Measurements from ENCODE around the gene PEDS1. TPM values are rescaled to one million over a fixed set of nuclear protein-coding genes. Genes with fewer than 3 reads are reported as not detected.

Gene PEDS1
- total RNA-seq, 2 experiments from 2014 or later, result 20.5 to 20.9 TPM

DNA sequence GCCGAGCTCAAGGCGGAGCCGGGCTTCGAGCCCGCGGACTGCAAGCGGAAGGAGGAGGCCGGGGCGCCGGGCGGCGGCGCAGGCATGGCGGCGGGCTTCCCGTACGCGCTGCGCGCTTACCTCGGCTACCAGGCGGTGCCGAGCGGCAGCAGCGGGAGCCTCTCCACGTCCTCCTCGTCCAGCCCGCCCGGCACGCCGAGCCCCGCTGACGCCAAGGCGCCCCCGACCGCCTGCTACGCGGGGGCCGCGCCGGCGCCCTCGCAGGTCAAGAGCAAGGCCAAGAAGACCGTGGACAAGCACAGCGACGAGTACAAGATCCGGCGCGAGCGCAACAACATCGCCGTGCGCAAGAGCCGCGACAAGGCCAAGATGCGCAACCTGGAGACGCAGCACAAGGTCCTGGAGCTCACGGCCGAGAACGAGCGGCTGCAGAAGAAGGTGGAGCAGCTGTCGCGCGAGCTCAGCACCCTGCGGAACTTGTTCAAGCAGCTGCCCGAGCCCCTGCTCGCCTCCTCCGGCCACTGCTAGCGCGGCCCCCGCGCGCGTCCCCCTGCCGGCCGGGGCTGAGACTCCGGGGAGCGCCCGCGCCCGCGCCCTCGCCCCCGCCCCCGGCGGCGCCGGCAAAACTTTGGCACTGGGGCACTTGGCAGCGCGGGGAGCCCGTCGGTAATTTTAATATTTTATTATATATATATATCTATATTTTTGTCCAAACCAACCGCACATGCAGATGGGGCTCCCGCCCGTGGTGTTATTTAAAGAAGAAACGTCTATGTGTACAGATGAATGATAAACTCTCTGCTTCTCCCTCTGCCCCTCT, 38.2 kb upstream of the PEDS1 start:
- CTCF ChIA-PET, result interaction anchor here (0.9 to 9.0 kb wide), 6 partner anchors 10 to 272 kb away, joined by 3 to 73 read pairs (median 4); no protein-coding TSS in a partner anchor
- POLR2A ChIA-PET, result interaction anchor here (0.6 to 2.0 kb wide), 10 partner anchors 93 to 378 kb away, joined by 3 to 9 read pairs (median 3); no protein-coding TSS in a partner anchor

- ChIA-PET CTCF (interaction anchor here (0.9 to 9.0 kb wide), 7 partner anchors 9 to 272 kb away, joined by 3 to 73 read pairs (median 4); no protein-coding TSS in a partner anchor), POLR2A (interaction anchor here (0.6 to 2.0 kb wide), 9 partner anchors 94 to 379 kb away, joined by 3 to 9 read pairs (median 3); no protein-coding TSS in a partner anchor)
Observed at GRCh38 chr20:50191065-50191543, 37.6 kb upstream of the PEDS1 start.

DNA sequence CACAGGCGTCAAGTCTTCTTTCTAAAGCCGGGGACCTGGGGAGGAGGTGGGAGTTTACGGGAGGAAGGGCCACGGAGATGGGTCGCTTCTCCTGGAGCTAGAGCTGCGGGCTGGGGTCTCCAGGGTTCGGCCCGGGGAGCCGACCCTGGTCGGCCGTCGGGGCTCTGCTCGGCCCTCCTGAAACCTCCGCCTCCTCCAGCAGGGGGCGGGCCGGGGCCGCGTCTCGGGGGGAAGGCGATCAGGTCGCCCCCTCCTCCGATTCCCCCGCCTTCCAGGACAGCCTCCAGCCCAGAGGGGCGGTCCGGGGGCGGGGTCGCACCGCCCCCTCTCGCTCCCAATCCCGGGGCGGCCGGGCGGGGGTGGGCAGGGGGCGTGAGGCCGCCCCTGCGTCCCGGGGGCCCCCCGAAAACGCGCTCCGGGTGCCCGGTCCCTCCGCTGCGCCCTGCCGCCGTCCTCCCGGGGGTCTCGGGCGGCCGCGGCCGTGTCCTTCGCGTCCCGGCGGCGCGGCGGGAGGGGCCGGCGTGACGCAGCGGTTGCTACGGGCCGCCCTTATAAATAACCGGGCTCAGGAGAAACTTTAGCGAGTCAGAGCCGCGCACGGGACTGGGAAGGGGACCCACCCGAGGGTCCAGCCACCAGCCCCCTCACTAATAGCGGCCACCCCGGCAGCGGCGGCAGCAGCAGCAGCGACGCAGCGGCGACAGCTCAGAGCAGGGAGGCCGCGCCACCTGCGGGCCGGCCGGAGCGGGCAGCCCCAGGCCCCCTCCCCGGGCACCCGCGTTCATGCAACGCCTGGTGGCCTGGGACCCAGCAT, 36.9 kb upstream of the PEDS1 start, which contains the start of gene CEBPB:
CEBPB (plus strand) TSS at position 580 of the 814 bp plus-strand sequence; CDS start at position 784, 204 bp downstream.
- ChIA-PET CTCF (interaction anchor here (0.7 to 9.0 kb wide), 9 partner anchors 9 to 389 kb away, joined by 3 to 73 read pairs (median 4); no protein-coding TSS in a partner anchor), POLR2A (interaction anchor here (0.6 to 2.0 kb wide), 9 partner anchors 93 to 380 kb away, joined by 3 to 9 read pairs (median 3); no protein-coding TSS in a partner anchor)

DNA sequence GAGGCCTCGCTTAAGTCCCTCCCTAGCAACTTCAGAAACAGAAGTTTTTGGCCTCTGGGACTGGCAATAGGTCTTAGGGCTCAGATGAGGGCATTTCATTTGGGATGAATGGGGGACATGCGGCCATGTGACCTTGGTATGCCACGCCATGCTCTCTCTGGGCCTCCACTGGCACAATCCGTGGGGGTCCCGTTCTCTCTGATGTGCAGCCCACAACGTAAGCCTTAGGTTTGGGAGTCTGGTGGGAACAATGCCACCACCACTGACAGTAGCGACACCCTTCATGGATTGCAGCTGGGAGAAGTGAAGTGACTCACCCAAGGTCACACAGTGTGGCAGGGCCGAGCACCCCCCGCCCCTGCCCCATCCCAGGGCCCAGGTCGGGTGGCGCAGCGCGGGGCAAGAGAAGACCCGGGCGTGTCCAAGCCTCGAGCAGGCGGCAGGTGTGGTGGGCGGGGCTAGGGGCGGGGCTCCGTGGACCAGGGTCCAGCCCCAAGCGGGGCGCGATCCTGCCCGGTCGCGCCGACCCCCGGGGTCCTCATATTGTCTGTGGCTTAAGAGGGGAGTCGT, 36.2 kb upstream of the PEDS1 start:
- POLR2A ChIA-PET, result no interaction called here
- CTCF ChIA-PET, result interaction anchor here (0.7 to 9.0 kb wide), 9 partner anchors 11 to 390 kb away, joined by 3 to 73 read pairs (median 6); no protein-coding TSS in a partner anchor

DNA sequence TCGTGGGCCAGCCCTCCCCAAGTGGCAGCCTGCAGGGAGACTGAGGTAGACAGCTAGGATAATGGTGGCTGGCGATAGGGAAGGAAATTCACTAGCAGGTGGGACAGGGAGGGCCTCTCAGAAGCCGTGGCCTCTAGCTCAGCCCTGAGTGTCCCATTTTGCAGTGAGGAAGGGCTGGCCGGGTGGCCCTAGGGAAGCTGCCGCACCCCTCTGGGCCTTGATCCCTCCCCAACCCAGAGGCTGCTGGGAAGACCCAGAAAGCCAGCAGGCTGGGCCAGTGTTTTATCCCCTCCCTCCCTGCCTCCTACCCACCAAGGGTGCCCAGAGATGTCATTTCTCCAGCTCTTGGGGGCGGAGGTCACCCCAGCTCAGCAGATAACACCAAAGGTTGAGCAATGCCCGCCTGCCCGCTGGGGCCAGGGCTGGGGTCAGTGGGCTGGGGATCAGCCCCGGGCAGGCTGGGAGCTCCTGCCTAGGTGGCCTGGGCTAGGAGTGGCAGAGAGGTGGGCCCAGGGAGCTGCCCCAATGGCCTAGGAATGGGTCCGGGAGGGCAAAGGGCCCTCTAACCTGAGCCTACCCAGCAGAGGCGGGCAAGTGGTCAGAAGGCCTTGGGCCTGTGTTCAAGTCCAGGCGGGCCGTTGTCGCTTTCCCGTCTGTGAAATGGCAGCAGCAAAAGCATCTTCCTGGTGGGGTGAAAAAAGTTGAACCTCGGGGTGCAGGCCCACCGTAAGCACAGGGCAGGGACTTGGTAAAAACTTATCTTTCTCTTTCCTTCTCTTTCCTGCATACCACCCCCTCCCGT, 35.6 kb upstream of the PEDS1 start:
- CTCF ChIA-PET, result interaction anchor here (1.0 to 9.0 kb wide), 10 partner anchors 10 to 390 kb away, joined by 3 to 73 read pairs (median 5); no protein-coding TSS in a partner anchor
- POLR2A ChIA-PET, result no interaction called here

GRCh38 chr20:50188287-50188688, 34.8 kb upstream of the PEDS1 start:
- ChIA-PET POLR2A (no interaction called here), CTCF (interaction anchor here (0.7 to 9.0 kb wide), 11 partner anchors 9 to 390 kb away, joined by 3 to 73 read pairs (median 6); partner anchors contain the start of gene PEDS1)

GRCh38 chr20:50187403-50188051, 34.0 kb upstream of the PEDS1 start:
- POLR2A ChIA-PET, result no interaction called here
- CTCF ChIA-PET, result interaction anchor here (0.5 to 9.0 kb wide), 18 partner anchors 8 to 843 kb away, joined by 3 to 73 read pairs (median 4); partner anchors contain the start of gene PEDS1

DNA sequence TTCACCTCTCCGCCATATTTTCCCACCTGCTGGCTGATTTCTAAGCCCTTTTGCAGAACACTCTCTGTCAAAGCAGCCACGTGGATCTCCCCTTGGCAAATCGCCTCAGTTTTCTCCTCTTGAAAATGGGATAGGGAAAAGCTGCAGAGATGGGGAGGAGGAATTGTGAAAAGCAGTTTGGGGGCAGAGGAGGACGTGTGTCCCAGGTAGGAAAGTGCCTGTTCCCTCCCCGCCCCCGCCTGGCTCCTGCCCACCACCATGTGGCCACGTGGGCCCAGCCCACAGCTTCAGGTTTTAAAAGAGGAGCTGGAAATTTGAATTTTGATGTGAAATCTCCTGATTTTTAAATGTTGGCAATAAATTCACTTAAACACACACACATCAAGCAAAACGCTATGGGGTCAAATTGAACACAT, 33.5 kb upstream of the PEDS1 start:
- ChIA-PET CTCF (interaction anchor here (0.5 to 9.0 kb wide), 13 partner anchors 8 to 733 kb away, joined by 3 to 73 read pairs (median 4); partner anchors contain the start of gene PEDS1), POLR2A (no interaction called here)

GRCh38 chr20:50186151-50186885, 32.8 kb upstream of the PEDS1 start:
- ChIA-PET POLR2A (no interaction called here), CTCF (interaction anchor here (0.6 to 9.0 kb wide), 11 partner anchors 17 to 286 kb away, joined by 3 to 73 read pairs (median 3); partner anchors contain the start of gene PEDS1)

DNA sequence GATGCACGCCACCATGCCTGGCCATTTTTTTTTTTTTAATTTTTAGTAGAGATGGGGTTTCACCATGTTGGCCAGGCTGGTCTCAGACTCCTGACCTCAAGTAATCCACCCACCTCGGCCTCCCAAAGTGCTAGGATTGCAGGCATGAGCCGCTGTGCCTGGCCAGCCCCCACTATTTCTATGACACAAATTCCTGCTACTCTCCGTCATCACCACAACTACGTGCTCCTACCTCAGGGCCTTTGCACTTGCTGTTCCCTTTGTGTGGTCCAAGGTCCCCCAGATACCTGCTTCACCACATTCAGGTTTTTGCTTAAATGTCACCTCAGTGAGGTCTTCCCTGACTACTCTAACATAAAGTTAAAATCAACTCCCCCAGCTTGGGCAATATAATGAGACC, 31.9 kb upstream of the PEDS1 start:
- POLR2A ChIA-PET, result no interaction called here
- CTCF ChIA-PET, result interaction anchor here (0.6 to 9.0 kb wide), 10 partner anchors 11 to 287 kb away, joined by 3 to 73 read pairs (median 3); no protein-coding TSS in a partner anchor

DNA sequence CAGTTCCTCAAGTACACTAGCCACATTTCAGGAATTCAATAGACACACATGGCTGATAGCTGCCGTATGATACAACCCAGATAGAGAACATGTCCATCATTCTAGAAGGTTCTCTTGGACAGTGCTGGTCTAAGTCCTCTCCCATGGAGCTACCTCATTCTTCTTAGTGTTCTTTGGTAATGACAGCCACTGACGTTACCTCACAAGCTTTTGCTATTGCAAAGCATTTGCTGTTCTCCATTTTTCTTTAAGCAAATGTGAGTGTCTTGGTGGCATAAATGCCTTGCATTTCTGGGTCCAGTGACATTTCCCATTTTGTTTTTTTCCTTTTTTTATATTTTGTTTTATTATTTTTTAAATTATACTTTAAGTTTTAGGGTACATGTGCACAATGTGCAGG, 28.8 kb upstream of the PEDS1 start:
- ChIA-PET POLR2A (no interaction called here), CTCF (interaction anchor here (0.7 to 1.6 kb wide), 3 partner anchors 62 to 848 kb away, joined by 3 to 8 read pairs (median 4); no protein-coding TSS in a partner anchor)

DNA sequence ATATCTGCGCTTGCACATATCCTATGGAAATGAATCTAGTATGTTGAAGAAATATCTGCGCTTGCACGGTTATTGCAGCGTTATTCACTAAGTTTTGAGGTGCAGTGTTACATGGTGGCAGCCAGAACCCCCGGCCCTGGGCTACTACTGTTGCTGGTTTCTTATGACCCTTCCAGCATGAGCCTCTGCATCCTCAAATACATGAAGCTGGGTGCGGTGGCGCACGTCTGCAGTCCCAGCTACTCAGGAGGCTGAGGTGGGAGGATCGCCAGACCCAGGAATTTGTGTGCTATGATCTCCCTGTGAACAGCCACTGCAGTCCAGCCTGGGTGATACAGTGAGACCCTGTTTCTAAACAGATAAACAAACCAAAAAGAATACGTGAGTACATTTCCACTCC, 27.8 kb upstream of the PEDS1 start:
- ChIA-PET POLR2A (no interaction called here), CTCF (interaction anchor here (0.9 kb wide), 1 partner anchor 283 kb away, joined by 3 read pairs; no protein-coding TSS in a partner anchor)

DNA sequence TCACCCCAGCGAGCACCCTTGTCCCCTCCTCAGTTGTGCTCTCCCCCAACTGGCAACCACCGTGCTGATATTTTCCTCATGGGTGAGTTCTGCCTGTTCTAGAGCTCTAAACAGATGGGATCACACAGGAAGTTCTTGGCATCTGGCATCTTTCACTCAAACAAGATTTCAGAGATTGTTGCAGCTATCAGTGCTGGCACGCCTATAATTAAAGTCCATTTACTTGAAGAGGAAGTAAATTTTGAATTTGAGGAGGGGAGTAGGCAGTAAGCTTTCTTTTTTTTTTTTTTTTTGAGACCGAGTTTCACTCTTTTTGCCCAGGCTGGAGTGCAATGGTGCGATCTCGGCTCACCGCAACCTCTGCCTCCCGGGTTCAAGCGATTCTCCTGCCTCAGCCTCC, 25.1 kb upstream of the PEDS1 start:
- POLR2A ChIA-PET, result interaction anchor here (0.7 kb wide), 1 partner anchor 120 kb away, joined by 6 read pairs; no protein-coding TSS in a partner anchor
- CTCF ChIA-PET, result interaction anchor here (0.6 to 5.0 kb wide), 22 partner anchors 9 to 749 kb away, joined by 3 to 32 read pairs (median 4); partner anchors contain the start of gene CEBPB

DNA sequence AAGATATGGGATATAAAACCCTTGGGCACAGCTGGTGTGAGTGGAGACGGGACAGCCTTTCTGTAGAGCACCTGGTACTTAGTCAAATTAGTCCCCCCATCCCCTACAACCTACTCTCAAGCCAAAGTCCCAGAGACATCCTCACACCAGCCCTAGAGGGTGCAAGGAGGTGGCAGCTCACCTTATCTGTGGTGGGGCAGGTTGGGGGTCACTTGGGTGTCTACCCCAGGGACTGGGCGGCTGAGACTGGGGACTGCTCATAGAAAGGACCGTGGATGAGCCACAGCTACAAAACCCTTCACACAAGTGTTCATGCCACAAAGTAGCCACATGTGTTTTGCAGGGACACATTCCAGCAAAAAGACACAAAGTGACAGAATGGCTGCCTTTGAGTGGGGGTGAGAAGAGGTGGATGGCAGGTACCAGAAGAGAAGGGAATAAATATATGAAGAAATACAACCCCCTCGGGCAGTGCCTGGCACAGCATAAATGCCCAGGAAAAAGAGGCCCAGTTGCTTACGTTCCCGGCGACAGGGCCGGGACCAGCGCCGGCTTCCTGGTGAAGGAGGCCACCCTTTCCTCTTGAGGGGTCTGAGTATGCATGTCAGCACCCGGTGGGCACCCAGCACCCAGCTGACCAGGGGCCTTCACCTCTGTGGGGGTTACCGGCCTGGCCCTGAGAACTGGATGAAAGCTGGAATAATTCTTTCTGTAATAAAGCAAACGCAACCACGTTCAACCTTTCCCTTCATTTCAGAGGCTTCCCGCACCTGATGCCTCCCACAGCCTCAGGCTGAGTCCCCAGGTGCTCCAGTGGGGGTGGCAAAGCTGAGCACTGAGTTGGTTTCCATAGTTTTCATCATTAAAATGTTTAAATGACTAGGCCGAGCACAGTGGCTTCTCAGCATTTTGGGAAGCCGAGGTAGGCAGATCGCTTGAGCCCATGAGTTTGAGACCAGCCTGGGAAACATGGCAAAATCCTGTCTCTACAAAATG, 22.7 kb upstream of the PEDS1 start:
- ChIA-PET CTCF (interaction anchor here (0.9 to 5.0 kb wide), 5 partner anchors 12 to 197 kb away, joined by 3 to 32 read pairs (median 4); no protein-coding TSS in a partner anchor), POLR2A (no interaction called here)

- ChIA-PET POLR2A (no interaction called here), CTCF (interaction anchor here (0.9 kb wide), 1 partner anchor 11 kb away, joined by 3 read pairs; no protein-coding TSS in a partner anchor)
Observed at GRCh38 chr20:50174456-50174855, 20.9 kb upstream of the PEDS1 start.

Measured in activated CD8-positive, alpha-beta memory T cell treated with anti-CD3 and anti-CD28 coated beads for 36 hours (primary cell).